Measurements from ENCODE around the gene RIN2.
A peak's percentile ranks its signal among the peaks of the same experiment; 100 is the strongest.
"Not testable (repeated sequence)": the region's sequence is repeated elsewhere in the genome, so short reads cannot be mapped to it uniquely, and the experiment has no call there.

The RIN2 gene

GRCh38 chr20:19739351-19739750, 18.7 kb upstream of the RIN2 start:
- DNase-seq = no peak

- no peak for DNase-seq
Measured at GRCh38 chr20:19740512-19740911, 17.5 kb upstream of the RIN2 start.

GRCh38 chr20:19741924-19742323, 16.1 kb upstream of the RIN2 start:
- no peak for DNase-seq

GRCh38 chr20:19742974-19743639, 15.0 kb upstream of the RIN2 start:
- no peak for DNase-seq

GRCh38 chr20:19743640-19743995, 14.4 kb upstream of the RIN2 start:
- peak; percentile 24 for DNase-seq

- DNase-seq = no peak
Measured at GRCh38 chr20:19745106-19745505, 13.0 kb upstream of the RIN2 start.

GRCh38 chr20:19745584-19745983, 12.5 kb upstream of the RIN2 start:
- DNase-seq = no peak

GRCh38 chr20:19746396-19746795, 11.7 kb upstream of the RIN2 start:
- no peak for DNase-seq

- DNase-seq = no peak
Measured at GRCh38 chr20:19747903-19748302, 10.2 kb upstream of the RIN2 start.

- DNase-seq = no peak
Measured at GRCh38 chr20:19748681-19749080, 9.4 kb upstream of the RIN2 start.

- no peak for DNase-seq
Measured at GRCh38 chr20:19749618-19750071, 8.4 kb upstream of the RIN2 start.

- DNase-seq = no peak
Measured at GRCh38 chr20:19750101-19750606, 7.9 kb upstream of the RIN2 start.

- no peak for DNase-seq
Measured at GRCh38 chr20:19750907-19751636, 7.0 kb upstream of the RIN2 start.

GRCh38 chr20:19754201-19754600, 3.9 kb upstream of the RIN2 start:
- DNase-seq = not testable (repeated sequence)

GRCh38 chr20:19756761-19757486, 1.1 kb upstream of the RIN2 start:
- DNase-seq = no peak

GRCh38 chr20:19757487-19758132, 448 bp upstream of the RIN2 start:
- no peak for DNase-seq

GRCh38 chr20:19758501-19759331, 658 bp downstream of the RIN2 start:
- no peak for DNase-seq

GRCh38 chr20:19760371-19760721, 2.3 kb downstream of the RIN2 start:
- DNase-seq = no peak

GRCh38 chr20:19761326-19761725, 3.3 kb downstream of the RIN2 start:
- DNase-seq = no peak

- DNase-seq = no peak
Measured at GRCh38 chr20:19761841-19762240, 3.8 kb downstream of the RIN2 start.

GRCh38 chr20:19764207-19764606, 6.1 kb downstream of the RIN2 start:
- no peak for DNase-seq

GRCh38 chr20:19765266-19765665, 7.2 kb downstream of the RIN2 start:
- no peak for DNase-seq
